ENCODE data around the gene EIF4E1B.

The EIF4E1B gene

GRCh38 chr5:176628406-176629228, 1.9 kb upstream of the EIF4E1B start:
- no peak for DNase-seq

- DNase-seq: no peak
Observed at GRCh38 chr5:176629317-176629852, 1.1 kb upstream of the EIF4E1B start.

- no peak for DNase-seq
Observed at GRCh38 chr5:176630681-176631222, 277 bp downstream of the EIF4E1B start.

GRCh38 chr5:176631383-176632200, 1.1 kb downstream of the EIF4E1B start:
- no peak for DNase-seq

- DNase-seq: no peak
Observed at GRCh38 chr5:176632745-176633144, 2.3 kb downstream of the EIF4E1B start.

- no peak for DNase-seq
Observed at GRCh38 chr5:176633598-176633997, 3.1 kb downstream of the EIF4E1B start.

GRCh38 chr5:176636426-176636825, 6.0 kb downstream of the EIF4E1B start:
- DNase-seq: no peak

- no peak for DNase-seq
Observed at GRCh38 chr5:176637556-176637955, 7.1 kb downstream of the EIF4E1B start.

- no peak for DNase-seq
Observed at GRCh38 chr5:176638437-176638836, 8.0 kb downstream of the EIF4E1B start.

GRCh38 chr5:176639208-176639607, 8.7 kb downstream of the EIF4E1B start:
- DNase-seq: no peak

GRCh38 chr5:176639981-176640380, 9.5 kb downstream of the EIF4E1B start:
- no peak for DNase-seq

- no peak for DNase-seq
Observed at GRCh38 chr5:176640616-176641015, 10.1 kb downstream of the EIF4E1B start.

GRCh38 chr5:176642675-176643490, 12.4 kb downstream of the EIF4E1B start:
- DNase-seq: no peak

GRCh38 chr5:176643491-176644219, 13.2 kb downstream of the EIF4E1B start:
- DNase-seq: no peak

GRCh38 chr5:176644294-176644693, 13.8 kb downstream of the EIF4E1B start:
- DNase-seq: no peak

- no peak for DNase-seq
Observed at GRCh38 chr5:176644878-176645670, 14.6 kb downstream of the EIF4E1B start.

GRCh38 chr5:176646049-176646706, 15.7 kb downstream of the EIF4E1B start:
- no peak for DNase-seq

- no peak for DNase-seq
Observed at GRCh38 chr5:176646707-176647029, 16.2 kb downstream of the EIF4E1B start.

- DNase-seq: peak; percentile 99
Observed at GRCh38 chr5:176647030-176647842, 16.8 kb downstream of the EIF4E1B start, which contains the start of gene TSPAN17. TSS of gene TSPAN17 (plus strand) at chr5:176647484. CDS start at chr5:176647616, 132 bp downstream.

Data from CD4-positive, alpha-beta T cell treated with Interleukin-17A for 1 hour (primary cell).